NCI-H2171 (cell line): Measurements from ENCODE around the gene BCR.

Experiments used
- DNase-seq: peaks from one replicate; lab custom pipeline; 2025; lab: John Stamatoyannopoulos, UW

Gene BCR

DNA sequence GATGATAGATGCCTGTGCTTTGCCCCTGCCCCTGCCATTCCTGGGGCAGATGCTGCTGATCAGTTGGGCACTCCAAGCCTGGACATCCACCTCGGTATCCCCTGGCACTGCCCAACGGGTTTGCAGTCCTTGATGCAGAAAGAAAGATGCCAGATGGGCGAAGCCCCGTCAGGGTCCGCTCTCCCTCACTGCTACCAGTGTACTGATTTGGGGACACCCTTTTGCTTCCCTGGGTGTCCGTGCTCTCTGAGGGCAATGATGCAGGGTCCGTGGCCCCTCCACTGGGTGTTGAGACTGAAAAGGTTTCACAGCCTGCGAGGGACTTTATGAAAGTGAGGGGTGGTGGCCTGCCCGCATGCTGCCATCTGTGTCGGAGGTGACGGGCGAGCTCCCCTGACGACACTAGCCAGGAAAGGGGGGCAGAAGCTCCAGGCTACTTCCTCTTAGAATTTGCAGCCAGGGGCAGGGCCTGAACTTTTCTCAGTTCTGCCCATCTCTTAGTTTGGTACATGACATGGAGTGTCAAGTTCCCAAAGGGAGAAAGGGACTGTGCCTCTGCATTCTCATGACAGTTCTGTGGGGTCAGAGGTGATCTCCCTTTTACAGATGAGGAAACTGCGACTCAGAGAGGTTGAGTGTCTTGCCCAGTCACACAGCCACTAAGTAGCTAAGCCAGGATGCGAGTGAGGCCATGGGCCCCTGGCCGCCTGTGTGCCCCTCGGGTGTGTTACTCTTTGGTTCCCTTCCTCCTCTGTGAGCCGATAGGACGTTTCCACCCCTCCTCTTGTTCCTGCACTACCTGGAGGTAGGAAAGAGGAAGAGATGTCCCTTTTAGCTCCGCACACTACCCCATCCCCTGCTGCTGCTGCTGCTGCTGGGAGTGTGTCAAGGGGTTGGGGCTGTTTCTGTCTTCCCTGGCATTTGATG, 96.6 kb downstream of the BCR start:
- DNase-seq = no peak

DNA sequence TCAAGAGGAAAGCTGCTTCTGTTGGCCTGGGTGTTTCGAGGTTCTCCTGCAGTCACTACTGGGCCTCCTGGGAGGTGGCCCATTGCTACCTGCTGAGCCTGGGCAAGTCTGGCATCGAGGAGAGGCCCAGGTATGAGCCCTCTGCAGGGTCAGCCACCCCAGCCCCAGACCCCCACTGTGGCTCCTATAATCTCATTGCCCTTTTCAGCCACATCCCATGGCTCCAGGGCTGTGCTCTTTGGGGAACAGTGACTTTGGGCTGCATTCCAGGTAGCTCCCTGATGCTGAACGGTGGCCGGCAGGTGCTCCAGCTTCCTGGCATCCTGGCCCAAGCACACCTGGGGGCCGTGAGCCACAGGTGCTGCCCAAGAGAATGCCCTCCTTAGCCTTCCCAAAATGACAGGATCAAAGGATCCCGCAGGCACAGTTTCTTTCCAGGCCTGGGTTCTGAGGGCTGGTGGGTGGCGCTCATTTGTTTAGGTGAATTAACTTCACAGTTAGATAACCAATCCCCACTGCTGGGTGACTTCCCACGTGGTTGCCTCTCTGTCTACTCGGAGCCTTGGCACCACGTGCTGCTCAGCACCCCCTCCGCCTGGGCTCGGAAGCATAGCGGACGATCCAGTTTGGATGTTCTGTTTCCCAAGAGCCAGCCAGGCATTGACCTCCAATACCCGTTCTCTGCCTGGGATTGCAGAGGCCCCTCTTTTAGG, 97.4 kb downstream of the BCR start:
- no peak for DNase-seq

DNA sequence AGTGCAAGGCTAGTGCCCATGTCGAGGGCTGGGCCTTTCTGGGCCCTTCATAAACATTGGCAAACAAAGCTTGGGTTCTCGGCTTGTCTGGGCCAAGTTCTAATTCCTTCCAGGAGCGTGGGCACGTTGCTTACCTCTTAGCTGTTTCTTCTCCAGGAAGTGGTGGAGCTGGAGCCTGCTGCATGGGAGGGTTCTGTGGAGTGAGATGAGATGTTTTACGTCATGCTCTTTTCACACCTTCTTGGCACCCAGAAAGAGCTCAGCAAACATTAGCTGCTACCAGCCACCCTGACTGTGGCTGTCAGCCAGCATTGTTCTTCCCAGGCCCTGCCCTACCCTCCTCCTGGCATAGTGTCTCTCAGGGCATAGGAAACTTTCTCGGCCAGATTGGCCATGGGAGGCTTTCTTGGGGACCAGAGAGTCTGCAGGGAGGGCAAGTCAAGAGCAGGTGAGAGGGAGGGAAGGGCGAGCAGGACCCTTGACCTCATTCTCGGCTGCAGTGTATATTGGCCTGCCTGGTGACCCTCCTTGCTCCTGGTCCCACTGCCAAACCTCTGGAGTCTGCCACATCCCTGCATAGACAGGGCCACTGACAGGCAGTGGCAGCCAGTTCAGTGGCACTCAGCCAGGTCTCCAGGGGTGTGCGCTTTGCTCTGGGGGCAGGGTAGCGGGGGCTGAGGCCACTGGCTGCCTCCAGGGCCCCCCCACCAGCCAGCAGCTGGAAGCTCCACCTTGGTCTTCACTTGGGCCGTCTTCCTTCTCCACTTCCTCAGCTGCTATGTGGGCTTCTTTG, 98.8 kb downstream of the BCR start:
- no peak for DNase-seq

DNA sequence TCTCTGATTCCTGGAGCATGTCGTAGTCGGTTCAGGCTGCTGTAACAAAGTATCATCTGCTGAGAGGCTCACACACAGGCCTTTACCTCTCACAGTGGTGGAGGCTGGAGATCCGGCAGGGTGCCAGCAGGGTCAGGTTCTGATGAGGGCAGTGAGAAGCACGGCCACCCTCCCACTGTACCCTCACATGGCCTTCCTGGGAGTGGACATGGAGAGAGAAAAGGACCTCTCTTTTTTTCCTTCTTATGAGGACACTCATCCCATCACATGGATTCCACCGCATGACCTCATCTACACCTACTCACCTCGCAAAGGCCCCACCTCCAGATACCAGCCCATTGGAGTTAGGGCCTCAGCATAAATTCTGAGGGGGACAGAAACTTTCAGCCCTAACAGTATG, 99.5 kb downstream of the BCR start:
- no peak for DNase-seq

DNA sequence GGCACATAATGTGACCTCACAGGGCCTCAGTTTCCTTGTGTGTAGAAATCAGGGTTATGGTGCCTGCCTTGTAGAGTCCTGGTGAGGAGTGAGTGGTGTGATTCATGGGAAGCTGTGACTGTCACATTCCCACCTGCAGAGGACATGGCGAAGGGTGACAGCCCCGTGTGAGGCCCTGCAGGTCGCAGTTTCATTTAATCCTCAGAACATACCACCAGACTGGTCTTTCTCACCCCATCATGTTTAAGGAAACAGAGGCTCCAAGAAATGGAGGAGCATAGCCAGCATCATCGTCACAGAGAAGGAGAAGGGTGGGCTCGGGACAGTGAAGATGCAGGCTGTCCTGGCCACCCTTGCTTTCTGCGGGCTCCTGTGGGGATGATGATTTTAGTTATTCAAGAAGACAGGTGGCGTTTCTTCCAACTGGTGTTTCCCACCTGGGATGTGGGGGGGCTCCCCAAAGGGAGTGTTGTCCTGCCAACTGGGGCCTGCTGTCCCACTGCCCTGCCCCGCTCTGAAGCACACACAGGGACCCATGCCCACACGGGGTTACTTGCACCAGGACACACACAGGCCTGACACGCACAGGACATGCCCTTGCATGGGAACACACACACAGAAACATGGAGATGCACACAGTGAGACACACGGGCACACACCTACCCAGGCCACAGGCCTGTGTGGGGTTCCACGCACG, 100.2 kb downstream of the BCR start:
- no peak for DNase-seq

DNA sequence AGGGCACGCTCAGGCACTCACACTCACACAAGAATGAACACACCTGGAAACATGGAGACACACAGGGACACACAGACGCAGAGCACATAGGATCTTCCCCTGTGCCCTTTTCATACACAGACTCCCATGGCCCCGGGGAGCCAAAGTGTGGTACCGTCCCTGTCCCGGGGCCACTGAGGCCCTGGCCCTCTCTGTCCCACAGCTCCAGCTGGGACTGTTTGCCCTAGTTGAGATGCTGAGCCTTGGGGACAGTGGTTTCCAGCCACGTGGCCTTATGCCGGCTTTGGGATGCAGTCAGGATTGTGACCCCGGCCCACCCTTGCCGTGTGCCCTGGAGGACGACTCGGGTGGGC, 100.7 kb downstream of the BCR start:
- no peak for DNase-seq

DNA sequence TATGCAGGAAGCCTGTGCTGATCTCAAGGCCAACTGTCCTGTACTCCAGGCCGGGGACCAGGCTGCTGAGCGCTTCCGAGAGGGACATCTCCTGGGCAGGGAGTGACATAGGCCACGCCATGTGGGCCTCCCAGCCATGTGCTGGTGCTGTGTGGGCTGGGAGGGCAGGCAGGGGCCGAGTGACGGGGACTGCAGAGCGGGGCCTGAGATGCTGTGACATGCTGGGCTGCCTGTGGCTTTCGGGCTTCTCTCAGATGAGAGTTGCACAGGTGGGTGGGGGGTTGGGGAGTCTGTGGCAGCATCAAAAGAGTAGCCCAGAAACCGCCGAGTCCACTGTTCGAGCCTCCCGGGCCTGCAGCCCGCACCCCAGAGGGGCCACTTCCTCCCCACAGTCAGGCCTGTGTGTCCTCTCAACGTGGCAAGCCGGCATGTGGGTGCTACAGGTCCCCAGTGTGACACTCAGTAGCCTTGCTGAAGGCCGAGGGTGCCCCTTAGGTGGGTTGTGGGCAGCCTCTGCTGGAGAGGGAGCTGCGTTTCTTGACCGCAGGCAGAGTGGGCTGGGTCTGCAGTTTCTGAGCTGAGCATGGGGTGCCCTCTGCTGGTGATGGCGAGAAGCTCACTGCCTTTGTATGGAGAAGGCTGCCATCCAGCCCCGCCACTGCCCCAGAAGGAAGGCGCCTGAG, 101.2 kb downstream of the BCR start:
- peak; percentile 53 for DNase-seq

DNA sequence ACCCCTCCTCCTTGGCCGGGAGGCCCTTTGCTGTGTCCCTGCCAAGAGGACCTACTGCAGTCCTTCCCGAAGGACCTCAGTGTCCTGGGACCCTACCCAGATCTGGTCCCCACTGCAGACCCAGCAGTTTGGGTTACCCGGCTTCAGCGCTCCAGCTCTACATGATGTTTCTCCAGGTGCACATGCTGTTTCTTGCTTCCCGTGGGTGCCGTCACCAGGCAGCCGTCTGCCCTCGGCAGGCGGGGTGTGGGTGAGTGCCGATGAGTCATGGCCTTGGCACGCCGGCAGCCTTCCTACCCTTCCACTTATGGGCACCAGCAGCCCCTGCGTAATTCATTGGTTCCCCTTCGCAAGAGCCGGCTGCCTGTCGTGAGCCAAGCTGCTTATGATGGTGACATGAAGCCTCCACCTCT, 101.8 kb downstream of the BCR start:
- peak; percentile 67 for DNase-seq

DNA sequence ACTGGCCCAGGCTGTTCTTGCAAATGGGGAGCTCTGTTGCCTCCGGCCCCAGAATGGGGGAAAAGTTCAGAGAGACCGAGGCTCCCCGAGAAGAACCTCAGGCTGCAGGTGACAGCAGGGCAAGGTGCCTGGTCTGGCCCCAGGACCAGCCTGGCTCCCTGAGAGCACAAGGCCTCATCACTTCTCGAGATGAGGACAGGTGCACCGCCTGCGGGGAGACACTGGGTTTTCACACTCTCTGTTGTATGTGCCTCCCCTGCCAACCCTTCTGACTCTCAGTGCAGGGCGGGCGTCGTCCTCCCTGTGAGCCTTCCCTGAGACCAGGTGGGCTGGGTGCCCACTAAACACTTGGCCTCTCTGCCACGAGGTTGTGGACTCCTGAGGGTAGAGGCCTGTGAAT, 102.2 kb downstream of the BCR start:
- DNase-seq = no peak

DNA sequence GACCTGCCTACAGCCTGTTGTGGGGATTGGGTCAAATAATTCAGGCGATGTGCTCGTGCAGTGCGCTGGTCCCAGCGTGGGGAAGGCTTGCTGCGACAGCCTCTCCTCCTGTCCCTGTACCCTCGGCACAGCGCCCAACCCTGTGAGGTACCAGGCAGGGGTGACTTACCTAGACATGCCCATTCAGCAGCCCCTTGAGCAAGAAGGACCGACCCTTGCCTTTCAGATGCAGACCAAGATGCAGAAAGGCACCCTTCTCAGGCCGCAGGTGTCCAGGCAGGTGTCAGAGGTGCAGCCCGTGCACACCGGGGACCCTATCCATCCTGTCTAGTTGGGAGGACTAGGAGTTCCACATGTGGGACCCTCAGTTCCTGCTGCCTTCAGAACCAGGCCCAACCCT, 102.7 kb downstream of the BCR start:
- DNase-seq = no peak

DNA sequence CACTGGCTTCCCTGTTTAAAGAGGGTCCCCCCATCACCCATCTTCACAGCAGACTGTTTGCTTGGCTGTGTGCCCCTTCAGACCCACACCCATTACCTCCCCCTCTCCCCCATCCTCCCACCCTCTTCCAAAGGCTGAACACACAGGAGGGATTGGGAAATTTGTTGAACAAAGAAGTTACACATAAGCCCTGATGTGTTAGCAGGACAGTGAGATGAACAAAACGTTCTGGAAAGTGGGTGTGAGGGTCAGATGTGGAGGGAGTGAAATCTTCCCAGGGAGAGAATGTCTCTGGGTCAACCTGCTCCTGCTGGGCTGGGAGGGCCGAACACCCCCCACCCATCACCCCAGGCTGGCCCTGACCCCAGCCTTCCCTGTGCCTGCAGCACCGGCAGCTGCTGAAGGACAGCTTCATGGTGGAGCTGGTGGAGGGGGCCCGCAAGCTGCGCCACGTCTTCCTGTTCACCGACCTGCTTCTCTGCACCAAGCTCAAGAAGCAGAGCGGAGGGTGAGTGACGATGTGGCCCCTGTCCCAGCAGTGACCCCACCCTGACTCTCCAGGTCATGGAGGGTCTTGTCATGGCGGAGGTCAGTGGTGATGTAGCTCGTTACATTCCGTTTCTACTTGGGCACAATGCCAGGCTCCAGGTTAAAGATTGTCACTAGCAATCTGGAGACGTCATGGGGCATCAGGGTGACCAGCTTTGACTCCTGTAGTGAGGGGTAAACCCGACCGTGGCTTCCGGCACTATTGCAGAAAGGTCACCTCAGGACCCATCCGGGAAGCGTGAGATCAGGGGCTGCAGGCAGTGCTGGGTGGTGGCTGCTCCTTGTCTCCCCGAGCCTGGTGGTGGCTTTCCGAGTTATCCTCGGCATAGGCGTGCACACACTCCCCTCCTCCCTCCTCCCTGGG, 103.5 kb downstream of the BCR start:
- DNase-seq = no peak

DNA sequence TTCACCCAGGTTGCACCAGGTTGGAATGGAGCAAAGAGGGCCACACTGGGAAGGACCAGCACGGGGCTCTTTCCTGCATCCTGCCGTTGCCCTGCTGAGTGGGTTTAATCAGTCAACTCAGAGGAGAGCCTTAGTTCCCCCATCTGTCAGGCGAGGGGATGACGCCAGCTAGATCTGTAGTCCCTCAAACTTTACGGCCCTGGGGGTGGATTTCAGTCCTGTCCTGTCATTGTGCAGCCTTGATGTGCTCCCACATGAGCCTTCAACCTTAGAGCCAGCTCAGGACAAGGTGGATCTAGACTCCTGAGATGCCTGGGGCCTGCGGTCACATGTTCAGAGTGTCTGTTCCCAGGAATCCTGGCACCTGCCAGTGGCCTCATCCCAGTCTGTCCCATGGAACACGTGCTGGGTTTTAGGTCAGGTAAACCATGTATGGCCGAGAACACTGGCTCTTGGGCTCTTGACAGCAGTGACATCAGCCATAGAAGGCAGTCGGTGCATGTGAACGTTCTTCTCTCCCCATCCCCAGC, 104.3 kb downstream of the BCR start:
- DNase-seq = no peak

DNA sequence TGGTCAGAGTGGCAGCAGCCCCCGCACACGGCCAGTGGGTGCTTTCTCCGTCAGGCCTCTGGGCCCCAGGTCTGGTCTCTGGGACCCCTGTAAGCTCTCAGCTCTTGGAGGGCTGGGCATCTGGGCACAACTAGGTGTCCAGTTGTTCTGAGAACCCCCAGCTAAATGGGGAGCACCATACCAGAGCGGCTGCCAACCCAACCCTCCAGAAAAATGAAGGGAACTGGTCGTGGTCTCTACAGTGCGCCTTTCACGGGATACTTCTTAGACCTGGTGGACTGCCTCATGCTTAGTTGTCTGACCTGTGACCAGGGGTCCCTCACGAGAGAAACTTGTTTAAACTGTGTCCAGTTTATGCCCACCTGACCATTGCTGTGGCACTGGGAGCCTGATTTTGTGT, 104.9 kb downstream of the BCR start:
- DNase-seq = no peak

DNA sequence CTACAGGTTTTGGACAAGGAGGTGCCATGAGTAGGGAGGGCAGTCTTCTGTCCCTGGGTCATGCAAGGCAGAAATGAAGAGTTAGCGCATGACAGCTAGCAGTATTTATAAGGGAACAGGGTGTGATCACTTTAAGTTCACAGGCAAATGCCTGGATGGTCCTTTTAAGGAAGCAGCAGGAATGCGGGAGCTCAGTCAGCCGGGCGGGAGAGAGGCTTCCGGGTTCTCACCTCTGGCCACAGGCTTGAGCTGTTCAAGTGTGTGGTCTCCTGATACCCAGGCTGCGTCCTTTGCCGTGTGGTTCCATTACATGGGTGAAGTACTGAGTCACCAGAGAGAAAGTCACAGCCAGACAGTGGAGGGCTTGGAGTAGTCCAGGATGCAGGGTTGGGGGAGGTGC, 105.4 kb downstream of the BCR start:
- no peak for DNase-seq

DNA sequence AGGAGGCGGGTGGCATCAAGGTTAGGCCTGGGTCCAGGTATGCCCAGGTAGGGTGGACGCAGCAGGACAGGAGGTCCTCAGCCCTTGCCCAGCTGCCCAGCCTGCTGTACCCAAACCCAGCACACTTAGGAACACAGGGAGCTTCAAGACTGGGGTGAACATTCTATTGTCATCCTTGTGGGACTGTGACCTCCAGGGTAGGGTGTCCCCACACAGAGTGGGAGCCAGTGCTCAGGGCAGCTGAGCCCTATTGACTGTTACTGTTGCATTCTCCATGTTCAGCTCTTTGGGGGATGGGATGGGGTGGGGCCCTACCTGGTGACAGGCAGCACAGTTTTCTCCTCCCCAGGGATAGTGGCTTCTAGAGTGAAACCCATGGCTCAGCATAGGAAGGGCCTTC, 106.0 kb downstream of the BCR start:
- no peak for DNase-seq

DNA sequence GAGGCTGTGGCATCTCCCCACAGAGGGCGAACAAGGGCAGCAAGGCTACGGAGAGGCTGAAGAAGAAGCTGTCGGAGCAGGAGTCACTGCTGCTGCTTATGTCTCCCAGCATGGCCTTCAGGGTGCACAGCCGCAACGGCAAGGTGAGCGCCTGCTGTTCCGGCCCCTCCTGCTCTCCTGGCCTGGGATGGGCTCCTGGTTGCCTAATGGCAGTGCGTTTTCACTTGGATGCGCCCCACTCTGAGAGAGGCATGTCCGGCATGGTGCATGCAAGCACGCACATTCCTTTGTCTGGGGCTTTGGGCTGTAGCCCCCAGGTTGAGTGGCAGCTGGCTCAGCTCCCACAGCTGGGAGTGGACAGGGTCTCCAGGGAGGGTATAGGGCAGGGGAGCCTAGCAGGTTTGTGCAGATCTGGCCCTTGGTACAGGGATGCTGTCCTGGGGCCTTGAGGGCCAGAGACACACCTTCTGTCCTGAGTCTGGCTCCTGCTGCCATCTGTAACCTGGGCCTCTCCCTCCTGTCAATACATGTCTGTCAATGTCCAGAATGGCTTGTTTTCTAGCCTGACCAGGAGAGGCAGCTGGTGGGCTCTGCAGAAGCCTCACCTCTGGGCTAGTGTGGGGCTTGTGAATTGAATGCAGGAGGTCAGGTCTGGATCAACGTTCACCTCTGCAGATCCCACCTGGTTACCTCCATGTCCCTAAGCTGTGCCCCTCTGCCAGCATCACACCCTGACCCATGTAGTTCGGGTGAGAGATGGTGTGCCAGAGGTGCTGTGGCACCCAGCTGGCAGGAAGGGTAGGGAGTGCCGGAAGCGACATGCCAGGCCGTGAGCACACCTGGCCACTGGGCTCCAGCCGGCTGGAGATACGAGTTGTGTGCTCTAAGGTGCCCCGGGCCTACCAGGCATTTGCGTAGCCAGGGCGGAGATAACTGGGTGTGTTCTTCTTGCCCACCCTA, 107.1 kb downstream of the BCR start:
- DNase-seq = no peak

DNA sequence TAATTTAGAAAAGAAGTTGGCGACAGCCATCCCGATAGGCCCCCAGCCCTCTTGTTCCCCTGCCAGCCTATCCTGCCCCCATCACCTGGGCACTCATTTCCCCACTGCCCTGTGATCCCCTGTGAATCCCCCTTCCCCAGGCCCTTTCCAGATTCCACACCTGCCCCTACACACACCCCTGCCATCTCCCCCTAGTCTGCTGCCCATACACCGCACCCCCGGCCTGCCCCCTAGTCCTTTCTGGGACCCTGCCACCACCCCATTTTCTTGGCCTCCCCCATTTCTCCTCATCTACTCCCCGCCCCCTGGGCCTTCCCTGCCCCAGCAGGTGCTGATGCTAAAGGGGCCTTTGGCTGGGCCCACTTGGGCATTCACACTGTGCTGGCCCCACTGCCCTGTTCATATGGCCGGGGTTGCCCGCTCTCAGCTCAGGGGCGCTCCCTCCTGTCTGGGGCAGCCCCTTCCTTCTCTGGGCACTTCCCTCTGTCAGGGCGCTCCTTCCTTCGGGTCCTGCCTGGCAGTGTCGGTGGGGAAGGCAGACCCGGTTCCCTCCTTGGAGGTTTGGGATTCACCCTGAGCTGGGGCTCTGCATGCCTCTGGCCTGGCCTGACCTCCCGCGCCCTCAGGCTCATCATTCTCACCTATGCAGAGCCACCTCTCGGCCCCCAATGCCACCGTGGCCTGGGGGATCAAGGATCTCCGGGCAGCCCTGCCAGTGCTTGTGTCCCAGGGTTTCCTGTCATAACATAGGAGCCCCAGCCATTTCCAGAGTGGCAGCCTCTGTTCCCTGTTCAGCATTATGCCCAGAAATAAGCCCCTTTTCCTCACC, 108.2 kb downstream of the BCR start:
- DNase-seq = no peak

DNA sequence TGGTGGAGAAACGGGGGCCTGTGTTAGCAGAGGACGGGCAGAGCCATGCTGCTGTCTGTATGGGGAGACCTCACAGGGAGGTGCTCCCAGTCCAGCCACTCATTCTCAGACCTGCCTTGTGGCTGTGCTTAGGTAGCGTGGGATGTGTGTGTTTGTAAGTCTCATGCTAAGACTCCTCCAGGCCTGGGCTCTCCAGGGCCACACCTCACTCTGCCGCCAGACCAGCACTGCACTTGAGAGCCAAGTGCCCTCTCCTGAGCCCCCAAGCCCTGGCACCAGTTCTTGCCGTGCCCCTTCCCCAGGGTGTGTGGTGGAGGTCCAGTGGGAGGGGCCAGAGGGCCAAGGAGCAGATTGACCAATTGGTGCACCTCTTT, 108.8 kb downstream of the BCR start:
- no peak for DNase-seq
